ENCODE data around the gene CDIPT.

DNA sequence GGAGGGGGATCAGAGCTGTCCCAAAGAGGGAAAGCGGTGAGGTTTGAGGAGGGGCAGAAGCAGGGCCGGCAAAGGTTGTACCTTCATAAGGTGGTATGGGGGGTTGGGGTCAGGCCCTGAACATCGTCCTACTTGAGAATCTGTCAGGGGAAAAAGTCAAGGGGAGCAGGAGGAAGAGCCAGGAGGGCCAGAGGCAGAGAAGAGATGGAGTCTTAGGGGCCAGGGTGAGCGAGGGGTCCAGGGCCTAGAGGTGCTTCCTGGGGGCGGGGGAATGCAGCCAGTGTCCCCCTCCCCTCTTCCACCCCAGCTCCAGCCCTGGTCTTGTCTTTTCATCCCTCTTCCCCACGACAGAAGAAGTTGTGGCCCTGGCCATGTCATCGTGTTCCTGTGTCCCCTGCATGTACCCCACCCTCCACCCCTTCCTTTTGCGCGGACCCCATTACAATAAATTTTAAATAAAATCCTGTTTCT lies 52.3 kb downstream of the CDIPT start:
- no peak for TF ChIP-seq POLR2A (IDR thresholded peaks at IDR 0.05; ENCODE audit: low read length)
- no peak for TF ChIP-seq GATA1 (IDR thresholded peaks at IDR 0.05; ENCODE audit: low read depth, low read length)

Data from erythroblast (primary cell).